Esophagus squamous epithelium (tissue), 5 donors: ENCODE measurements around the gene EGFLAM. TPM values are rescaled to one million over a fixed set of nuclear protein-coding genes. Genes with fewer than 3 reads are reported as not detected.

Experiments
- DNase-seq: peaks from one replicate; lab custom pipeline; 2025; lab: John Stamatoyannopoulos, UW
- H3K27ac ChIP-seq, 4 donors: fragments of 200-600 bp; sonication (generic); one replicate each; pipeline ENCODE4 v1.5.1; 2016 to 2019; ENCODE audit warnings: mild to moderate bottlenecking in 1 of 4
- H3K27me3 ChIP-seq, 4 donors: fragments of 200-600 bp; sonication (generic); 1 replicate in 3 of 4; 2 replicates in 1 of 4; pipeline versions ENCODE4 v1.5.1 to v1.6.0; 2017 to 2021; ENCODE audit warnings: antibody characterized with exemption in 1 of 4
- H3K36me3 ChIP-seq, 3 donors: fragments of 200-600 bp; sonication (generic); one replicate each; pipeline ENCODE4 v1.5.1; 2016 to 2019
- H3K4me1 ChIP-seq, 3 donors: fragments of 200-600 bp; sonication (generic); one replicate each; pipeline ENCODE4 v1.5.1; 2017 to 2019
- H3K4me3 ChIP-seq, 4 donors: fragments of 200-600 bp; sonication (generic); 1 replicate in 3 of 4; 2 replicates in 1 of 4; pipeline ENCODE4 v1.5.1; 2016 to 2019; ENCODE audit warnings: mild to moderate bottlenecking in 2 of 4, moderate library complexity in 1 of 4
- H3K9me3 ChIP-seq, 3 donors: fragments of 200-600 bp; sonication (generic); one replicate each; pipeline ENCODE4 v1.5.1; 2016 to 2019
- POLR2A ChIP-seq, 4 donors: fragments of 450-650 bp; IDR thresholded peaks; one replicate each; pipeline ENCODE4 v1.6.1; 2017; ENCODE audit warnings: antibody characterized with exemption in 4 of 4, mild to moderate bottlenecking in 4 of 4, moderate library complexity in 3 of 4
- WGBS, 2 donors: methylation state at CpG; one replicate each; pipeline ENCODE4 v1.1.5; 2018; 5-methylcytosine and 5-hydroxymethylcytosine counted together
- intact Hi-C: fragments of 100-400 bp; cut with DNase I; formaldehyde crosslinking; loops from one replicate; pipeline ENCODE4 v1.15.0; 2022
- total RNA-seq, 4 donors: library from RNA; depleted of rRNA; stranded (reverse); fragments of >200 nt; gene quantifications; one replicate each; pipeline ENCODE4 v1.1.0, GENCODE V29; 2016
- TF ChIP-seq, protein P1 (sequence below), 6 experiments: fragments of 450-650 bp in 4 of 6; fragments of 200-600 bp in 2 of 6; sonication (generic) in 2 of 6; IDR thresholded peaks; one replicate each; pipeline ENCODE4 v1.5.1; 2016 to 2019; ENCODE audit warnings: antibody characterized with exemption in 6 of 6, mild to moderate bottlenecking in 4 of 6, moderate library complexity in 4 of 6
- donor health status: DM: yes; HTN: yes; CAD: no.

The EGFLAM gene
- total RNA-seq: 1 to 10 TPM in 3 of 4 donors, under 1 TPM in 1; 0.38 to 3.3 (median 1.7) TPM

DNA sequence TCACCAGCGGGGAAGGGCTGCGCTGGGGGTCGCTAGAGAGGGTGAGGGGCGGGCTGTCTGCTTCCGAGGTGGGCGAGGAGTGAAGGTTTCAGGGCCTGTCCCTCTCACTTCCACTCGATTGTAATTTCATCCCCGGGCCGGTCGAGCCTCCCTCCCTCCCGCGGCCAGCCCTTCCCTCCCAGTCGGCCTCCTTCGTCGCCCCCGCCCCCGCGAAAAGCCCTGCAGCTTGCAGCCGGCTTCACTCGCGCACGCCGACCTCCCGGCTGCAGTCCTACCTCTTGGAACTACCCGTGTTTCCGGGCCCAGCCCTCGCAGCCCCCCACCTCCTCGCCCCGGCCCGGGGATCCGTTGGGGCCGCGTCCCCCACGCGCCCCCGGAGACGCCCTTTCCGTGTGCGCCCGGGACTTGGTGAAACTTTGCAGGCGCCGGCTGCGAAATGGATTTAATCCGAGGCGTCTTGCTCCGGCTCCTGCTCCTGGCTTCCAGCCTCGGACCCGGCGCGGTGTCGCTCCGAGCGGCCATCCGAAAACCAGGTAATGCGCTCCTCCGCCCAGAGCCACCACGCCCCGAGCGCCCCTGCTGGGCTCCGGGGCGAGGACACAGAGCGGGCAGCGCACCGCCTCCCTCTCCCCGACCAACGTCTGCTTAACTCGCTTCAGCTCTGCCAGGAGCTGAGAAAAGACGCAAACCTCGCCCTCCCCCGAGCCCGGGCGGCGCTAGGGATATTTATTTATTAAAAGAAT is at the start of gene EGFLAM:
Gene EGFLAM, plus strand, starts transcription at position 241 of the 743 bp plus-strand sequence. Its CDS starts 196 bp downstream, at position 437.
- peaks cover 12 to 20% (median 16%) of the 10 kb centered on the region in 3 donors for H3K4me1 ChIP-seq
- no peak for TF ChIP-seq POLR2A (IDR thresholded peaks at IDR 0.05)
- TF ChIP-seq, protein P1, sequence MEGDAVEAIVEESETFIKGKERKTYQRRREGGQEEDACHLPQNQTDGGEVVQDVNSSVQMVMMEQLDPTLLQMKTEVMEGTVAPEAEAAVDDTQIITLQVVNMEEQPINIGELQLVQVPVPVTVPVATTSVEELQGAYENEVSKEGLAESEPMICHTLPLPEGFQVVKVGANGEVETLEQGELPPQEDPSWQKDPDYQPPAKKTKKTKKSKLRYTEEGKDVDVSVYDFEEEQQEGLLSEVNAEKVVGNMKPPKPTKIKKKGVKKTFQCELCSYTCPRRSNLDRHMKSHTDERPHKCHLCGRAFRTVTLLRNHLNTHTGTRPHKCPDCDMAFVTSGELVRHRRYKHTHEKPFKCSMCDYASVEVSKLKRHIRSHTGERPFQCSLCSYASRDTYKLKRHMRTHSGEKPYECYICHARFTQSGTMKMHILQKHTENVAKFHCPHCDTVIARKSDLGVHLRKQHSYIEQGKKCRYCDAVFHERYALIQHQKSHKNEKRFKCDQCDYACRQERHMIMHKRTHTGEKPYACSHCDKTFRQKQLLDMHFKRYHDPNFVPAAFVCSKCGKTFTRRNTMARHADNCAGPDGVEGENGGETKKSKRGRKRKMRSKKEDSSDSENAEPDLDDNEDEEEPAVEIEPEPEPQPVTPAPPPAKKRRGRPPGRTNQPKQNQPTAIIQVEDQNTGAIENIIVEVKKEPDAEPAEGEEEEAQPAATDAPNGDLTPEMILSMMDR (IDR thresholded peaks at IDR 0.05): peak in 1 of 6 experiments; percentile 9
- peak within 1 kb of the TSS in 3 of 4 donors; percentile 0 to 49 (median 32) for H3K27ac ChIP-seq
- 3% methylated on average over 5 of the region's 73 CpGs; no CpG with 5 or more reads in 1 of the 2 donors for WGBS, 2 donors
- intact Hi-C loops: no loop called here
- H3K36me3 ChIP-seq: no peaks in the 10 kb centered on the region
- no peak for DNase-seq
- H3K9me3 ChIP-seq: no peaks in the 10 kb centered on the region
- H3K27me3 ChIP-seq: peaks cover 9 to 68% (median 18%) of the 10 kb centered on the region in 4 donors
- H3K4me3 ChIP-seq: peak within 1 kb of the TSS; percentile 17 to 69 (median 47)

DNA sequence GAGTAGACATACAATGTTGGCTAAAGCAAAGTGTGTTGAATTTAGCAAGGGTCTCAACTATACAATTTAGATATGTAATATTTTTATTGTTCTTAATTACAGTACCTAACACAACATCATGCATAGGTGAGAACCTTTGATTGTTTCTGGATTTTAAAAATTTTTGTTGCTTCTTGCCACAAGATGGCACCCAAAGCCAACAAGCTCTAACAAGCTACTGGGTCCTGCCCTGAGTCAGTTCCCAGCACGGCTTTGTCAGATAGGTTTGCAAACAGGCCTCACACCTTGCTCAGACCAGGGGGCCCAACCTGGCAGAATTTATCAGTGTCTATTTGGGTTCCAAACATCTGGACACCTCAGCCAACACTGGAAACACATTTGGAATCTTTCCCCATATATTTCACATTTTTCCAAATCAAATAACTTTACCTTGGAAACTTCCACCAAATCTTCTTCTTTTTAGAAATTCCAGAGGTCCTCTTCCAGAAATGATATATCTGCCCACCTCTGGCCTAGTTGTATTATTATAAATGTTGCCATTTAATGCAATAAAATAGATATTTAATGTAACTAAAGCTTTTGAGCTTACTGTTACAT is 49.5 kb upstream of the EGFLAM start:
- intact Hi-C loops: no loop called here
- DNase-seq: no peak
- 0% methylated on average over 1 of the region's 1 CpG for WGBS, 2 donors

DNA sequence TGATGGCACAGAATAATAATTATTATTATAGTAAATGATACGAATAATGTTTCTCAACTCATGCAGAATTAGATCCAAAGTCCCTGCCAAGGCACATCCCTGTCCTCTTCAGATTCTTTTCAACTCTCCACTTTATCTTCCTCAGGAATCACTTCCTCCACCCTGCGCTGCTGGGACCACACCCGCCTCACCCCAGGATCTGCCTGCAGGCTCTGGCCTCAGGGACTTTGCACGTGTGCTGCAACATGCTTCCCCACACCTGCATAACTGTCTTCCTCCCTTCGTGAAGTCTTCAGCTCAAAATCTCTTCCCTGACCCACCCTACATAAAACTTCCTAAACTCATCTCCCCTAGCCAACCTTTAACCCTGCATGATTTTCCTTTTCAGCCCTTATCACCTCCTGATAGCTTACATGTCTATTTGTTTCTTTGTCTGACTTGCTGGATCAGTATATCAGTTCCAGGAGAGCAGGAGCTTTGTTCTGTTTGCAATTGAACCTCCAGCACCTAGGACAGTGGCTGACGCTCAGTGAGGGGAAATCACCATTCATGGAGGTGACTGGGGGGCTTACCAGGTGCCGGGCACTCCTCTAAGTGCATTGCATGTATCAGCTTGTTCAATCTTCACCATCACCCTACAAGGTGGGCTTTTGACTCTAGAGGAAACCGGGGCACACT is 47.5 kb upstream of the EGFLAM start:
- Histone ChIP-seq H3K4me3 (no peak overlapping the region), H3K36me3 (no peaks in the 10 kb centered on the region), H3K9me3 (no peaks in the 10 kb centered on the region), H3K4me1 (no peaks in the 10 kb centered on the region), H3K27ac (no peak overlapping the region), H3K27me3 (no peaks in the 10 kb centered on the region)
- TF ChIP-seq, protein P1 (IDR thresholded peaks at IDR 0.05): no peak
- no peak for TF ChIP-seq POLR2A (IDR thresholded peaks at IDR 0.05)
- DNase-seq: no peak
- intact Hi-C loops: no loop called here
- WGBS, 2 donors: 41 to 47% methylated on average over 6 to 8 of the region's 8 CpGs

More for the DNA sequence above, 49.5 kb upstream of the EGFLAM start:
- no peak for TF ChIP-seq POLR2A (IDR thresholded peaks at IDR 0.05)
- TF ChIP-seq, protein P1 (IDR thresholded peaks at IDR 0.05): peak in 2 of 6 experiments; percentile 28 to 43
- Histone ChIP-seq H3K36me3 (no peaks in the 10 kb centered on the region), H3K9me3 (no peaks in the 10 kb centered on the region), H3K4me1 (no peaks in the 10 kb centered on the region), H3K27ac (no peak overlapping the region), H3K4me3 (no peak overlapping the region), H3K27me3 (peaks cover 0 to 5% (median 0%) of the 10 kb centered on the region in 4 donors)

DNA sequence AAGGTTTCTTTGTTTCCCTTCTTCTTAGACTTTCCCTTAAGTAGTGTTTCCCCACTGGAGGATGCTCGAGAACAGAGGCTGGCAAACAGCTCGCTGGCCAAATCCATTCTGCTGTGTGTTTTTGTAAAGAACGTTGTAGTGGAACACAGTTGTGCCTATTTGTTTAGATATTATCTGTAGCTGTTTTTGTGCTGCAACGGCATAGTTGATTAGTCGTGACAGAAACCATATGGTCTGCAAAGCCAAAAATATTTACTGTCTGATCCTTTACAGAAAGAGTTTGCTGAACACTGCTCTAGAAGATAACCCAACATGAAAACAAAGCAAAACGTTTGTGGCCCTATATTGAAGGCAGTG is 47.0 kb upstream of the EGFLAM start:
- TF ChIP-seq, protein P1 (IDR thresholded peaks at IDR 0.05): no peak
- no peak for TF ChIP-seq POLR2A (IDR thresholded peaks at IDR 0.05)
- no peak for DNase-seq
- no peak overlapping the region for H3K4me3 ChIP-seq
- no peaks in the 10 kb centered on the region for H3K9me3 ChIP-seq
- H3K4me1 ChIP-seq: no peaks in the 10 kb centered on the region
- intact Hi-C loops: no loop called here
- H3K36me3 ChIP-seq: no peaks in the 10 kb centered on the region
- 53 to 59% methylated on average over 5 to 6 of the region's 6 CpGs for WGBS, 2 donors
- no peaks in the 10 kb centered on the region for H3K27me3 ChIP-seq
- no peak overlapping the region for H3K27ac ChIP-seq

DNA sequence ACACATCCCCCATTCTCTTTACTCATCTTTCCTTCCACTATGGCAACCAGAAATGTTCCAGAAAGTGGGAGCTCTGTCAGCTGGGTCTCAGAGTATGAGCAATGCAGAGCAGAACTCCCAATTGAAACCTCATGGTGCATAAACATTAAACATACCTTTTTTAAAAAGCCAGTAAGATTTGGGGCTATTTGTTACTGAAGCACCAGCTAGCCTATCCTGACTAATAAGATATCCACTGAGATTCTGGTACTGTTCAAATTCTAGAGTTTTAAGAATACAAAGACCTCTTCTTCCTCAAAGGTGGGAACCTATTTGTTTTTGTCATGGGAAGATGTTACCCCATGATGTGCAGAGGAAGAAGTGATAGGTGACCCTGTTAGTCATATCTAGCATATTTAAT is 46.1 kb upstream of the EGFLAM start:
- Histone ChIP-seq H3K4me1 (no peaks in the 10 kb centered on the region), H3K36me3 (no peaks in the 10 kb centered on the region), H3K9me3 (no peaks in the 10 kb centered on the region), H3K27me3 (no peaks in the 10 kb centered on the region), H3K4me3 (no peak overlapping the region), H3K27ac (no peak overlapping the region)
- TF ChIP-seq, protein P1 (IDR thresholded peaks at IDR 0.05): no peak
- TF ChIP-seq POLR2A (IDR thresholded peaks at IDR 0.05): no peak
- intact Hi-C loops: no loop called here
- no peak for DNase-seq
